ENCODE results near the gene PTPRE.

The PTPRE gene

GRCh38 chr10:127882801-127883459 lies 24.0 kb upstream of the PTPRE start:
- DNase-seq, result no peak

- no peak for DNase-seq
Measured at GRCh38 chr10:127883516-127883915, 23.4 kb upstream of the PTPRE start.

GRCh38 chr10:127884501-127884900 lies 22.4 kb upstream of the PTPRE start:
- DNase-seq, result no peak

- DNase-seq, result no peak
Measured at GRCh38 chr10:127886371-127887051, 20.4 kb upstream of the PTPRE start.

DNA sequence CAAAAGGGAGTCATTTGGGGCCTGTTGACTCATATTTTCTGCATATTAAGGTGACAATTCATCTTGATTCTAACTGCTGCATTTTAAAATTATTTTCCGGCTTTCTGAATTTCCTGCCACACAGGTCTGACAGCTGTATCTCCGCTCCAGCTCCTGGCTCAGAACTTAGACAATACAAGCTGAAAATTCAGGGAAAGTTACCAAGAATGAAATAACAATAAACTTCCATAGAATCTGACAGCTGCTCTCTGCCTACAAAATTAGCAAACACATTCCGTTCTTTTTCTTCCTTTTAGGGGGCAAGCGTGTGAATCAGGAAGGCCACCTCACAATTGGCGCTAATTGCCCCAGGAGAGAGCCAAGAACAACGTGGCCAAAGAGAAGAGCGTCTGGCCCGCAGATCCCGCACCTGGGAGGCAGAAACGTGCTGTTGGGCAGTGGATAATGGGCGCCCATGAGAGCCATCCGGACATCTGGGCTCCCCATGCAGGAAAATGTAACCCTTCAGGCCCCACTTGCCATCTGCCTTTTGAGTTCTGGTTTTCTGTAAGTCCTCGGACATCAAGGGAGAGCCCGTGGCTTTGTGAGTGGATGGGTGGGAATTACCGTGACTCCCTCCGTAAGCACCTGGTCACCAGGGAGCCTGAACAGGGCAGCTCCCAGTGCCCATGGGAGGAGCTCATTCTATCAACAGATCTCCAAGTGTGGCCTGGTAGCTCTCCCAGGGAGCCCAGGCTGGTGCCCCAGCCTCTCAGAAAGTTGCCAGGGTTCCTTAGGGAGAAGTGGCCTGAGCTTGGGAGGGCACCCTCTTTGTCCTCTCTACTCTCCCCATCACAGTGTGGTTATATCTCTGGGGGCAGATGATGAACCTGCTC lies 19.1 kb upstream of the PTPRE start:
- no peak for DNase-seq

- no peak for DNase-seq
Measured at GRCh38 chr10:127888521-127889312, 18.2 kb upstream of the PTPRE start.

DNA sequence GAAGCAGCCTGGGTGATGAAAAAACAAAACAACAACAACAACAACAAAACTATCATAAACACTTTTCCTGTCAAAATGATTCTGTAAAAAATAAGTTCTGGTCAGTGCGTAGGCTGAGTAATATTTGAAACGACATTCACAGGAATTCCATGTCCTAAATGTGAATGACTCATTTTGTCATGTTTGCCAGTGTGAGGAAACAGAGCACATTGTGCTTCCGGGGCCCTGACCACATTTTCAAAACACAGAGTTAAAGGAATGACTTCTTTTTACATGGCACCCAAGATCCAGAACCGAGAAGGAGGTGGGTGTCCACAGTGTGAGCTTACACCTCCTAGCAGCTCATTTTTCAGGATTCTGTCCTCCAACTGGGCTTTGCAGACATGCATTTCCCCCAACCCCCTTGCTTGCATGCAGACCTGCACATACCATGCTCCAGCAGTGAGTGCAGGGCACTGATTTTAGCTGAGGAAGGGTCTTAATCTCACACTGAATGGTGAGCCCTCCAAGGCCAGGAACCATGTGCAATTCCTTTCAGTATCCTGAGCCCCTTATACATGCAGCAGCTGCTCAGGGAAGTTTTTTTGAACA lies 17.2 kb upstream of the PTPRE start:
- DNase-seq, result no peak

- DNase-seq, result no peak
Measured at GRCh38 chr10:127890216-127890615, 16.7 kb upstream of the PTPRE start.

- no peak for DNase-seq
Measured at GRCh38 chr10:127890832-127891334, 16.0 kb upstream of the PTPRE start.

DNA sequence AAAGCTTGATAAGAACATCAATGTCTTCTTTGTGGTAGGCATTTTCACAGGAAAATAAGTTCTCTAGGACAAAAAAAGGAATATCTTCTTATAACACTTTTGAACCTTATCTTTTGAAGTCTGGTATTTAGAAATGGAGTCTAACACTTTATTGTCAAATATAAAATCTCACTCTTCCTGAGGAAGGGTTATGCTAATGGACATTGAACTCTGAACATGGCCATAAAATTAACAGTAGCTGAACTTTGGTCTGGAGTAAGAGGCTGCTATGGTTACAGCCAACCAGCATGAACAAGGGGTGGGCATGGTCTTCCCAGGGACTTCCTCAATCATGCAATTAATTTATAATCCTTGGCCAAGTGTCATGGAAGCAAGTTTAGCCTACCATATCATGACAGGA lies 14.2 kb upstream of the PTPRE start, which contains the start of gene CLRN3:
CLRN3 (minus strand) TSS at position 199 of the 400 bp plus-strand sequence; CDS start at position 42, 157 bp downstream.
- no peak for DNase-seq

DNA sequence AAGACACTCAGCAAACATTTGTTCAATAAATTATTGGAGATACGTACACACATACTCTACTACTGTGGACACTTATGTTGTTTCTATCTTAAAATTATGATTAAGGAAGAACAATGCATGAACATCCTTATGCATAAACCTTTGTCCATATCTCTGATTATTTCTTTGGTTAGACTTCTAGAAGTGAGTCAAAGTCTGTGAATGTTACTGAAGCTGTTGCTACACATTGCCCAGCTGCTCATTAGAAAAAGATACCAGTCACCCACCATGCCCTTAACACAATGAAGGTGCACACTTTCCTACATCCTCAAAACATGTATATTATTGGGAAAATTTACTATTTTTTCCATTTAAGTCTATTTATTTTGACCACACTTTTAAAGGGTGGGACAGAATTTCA lies 12.8 kb upstream of the PTPRE start:
- DNase-seq, result no peak

DNA sequence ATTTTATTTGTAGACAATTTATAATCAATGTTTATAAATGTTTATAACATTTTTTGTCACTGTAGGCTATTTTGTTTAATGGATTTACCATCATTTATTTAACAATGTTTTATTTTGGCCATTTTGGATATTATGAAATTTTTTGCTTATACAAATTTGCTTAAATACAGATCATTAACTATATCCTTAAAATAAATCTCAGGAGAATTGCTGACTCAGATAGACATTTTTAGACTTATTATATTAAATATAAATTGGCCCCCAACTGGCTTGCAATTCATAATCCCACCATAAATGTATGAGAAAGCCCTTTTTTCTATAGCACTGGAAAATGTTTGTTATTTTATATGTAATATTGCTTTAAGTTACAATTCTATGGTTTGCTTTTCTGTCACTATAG lies 10.3 kb upstream of the PTPRE start:
- no peak for DNase-seq

DNA sequence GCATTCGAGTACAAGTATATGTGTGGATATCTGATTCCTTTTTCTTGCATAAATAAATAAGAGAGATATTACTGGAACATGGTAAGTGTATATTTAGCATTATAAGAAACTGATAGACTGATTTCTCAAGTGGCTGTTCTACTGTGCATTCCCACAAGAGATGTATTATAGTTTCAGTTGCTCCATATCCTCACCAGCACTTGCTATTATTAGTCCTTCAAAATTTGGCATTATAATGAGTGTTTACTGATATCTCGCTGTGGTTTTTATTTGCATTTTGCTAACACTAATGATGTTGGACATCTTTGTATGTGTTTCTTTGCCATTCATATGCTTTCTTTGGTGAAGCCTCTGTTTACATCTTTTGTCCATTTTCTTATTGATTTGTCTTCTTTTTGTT lies 9.7 kb upstream of the PTPRE start:
- no peak for DNase-seq

GRCh38 chr10:127899766-127900387 lies 7.0 kb upstream of the PTPRE start:
- DNase-seq, result no peak

- DNase-seq, result no peak
Measured at GRCh38 chr10:127903789-127904188, 3.1 kb upstream of the PTPRE start.

DNA sequence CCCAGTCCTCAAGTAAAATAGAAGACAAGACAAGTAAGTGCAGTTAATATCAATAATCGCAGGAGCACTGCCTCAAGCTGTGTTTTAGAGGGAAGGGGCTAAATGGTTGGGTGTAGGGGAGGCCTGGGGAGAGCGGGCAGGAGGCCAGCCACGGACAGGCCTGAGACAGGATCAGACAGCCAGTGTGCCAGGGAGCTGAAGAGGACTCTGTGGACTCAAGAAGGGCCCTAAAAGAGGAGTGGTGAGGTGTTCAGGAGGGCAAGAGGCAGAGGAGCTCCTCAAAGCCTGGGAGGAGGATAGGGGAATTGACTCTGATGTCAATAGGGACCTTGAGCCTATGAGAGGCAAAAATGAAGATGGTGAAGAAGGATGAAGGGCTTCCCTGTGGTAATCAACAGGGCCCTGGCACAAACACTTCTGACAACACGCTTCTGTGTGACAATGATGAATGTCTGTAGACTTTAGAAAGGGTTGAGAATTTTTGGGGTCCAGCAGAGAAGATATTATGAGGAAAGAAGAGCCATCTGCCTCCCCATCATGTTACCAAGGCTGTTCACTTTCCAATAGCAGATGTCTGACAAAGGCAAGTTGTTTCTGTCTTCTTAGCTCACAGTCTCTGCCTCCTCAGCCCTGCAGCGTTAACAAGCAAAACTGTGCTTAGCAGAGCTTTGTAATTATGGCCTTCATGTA lies 2.4 kb upstream of the PTPRE start:
- no peak for DNase-seq

- DNase-seq, result no peak
Measured at GRCh38 chr10:127905001-127905847, 1.7 kb upstream of the PTPRE start.

- no peak for DNase-seq
Measured at GRCh38 chr10:127905848-127906261, 1.0 kb upstream of the PTPRE start.

DNA sequence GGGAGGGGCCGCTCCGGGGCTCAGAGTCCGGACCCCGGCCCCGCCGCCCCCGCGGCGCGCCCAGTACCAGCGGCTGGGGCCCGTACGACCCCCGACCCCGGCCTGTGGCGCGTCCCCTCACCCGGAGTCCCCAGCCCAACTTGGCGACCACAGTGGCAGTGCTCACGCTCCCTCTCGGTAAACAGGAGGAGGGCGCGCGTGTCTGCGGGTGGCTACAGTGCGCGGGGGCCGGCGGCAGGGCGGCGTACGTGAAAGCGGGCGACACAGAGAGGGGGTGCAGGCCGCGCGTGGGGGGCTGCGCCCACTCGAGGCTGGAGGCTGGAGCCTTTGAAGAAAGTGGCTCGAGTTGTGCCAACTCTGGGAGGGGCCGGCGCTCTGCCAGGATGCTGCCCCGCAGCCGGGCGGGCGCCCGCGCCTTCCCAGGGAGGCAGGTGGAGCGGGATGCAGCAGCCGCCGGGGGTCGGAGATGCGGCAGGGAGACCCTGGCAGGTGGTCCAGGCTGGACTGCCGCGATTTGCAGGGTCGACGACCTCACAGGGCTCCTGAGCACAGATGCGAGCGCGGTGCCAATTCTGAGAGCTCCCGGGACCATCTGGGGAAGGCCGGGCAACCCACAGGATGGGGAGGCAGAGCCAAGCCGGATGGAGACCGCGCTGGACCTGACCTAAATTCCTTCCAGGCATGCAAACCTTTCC lies 655 bp downstream of the PTPRE start:
- DNase-seq, result peak; percentile 17 to 26

Measured in stimulated activated CD4-positive, alpha-beta T cell treated with anti-CD3 and anti-CD28 coated beads, Interleukin-4, amount 100 ng/mL, for 4 hours (primary cell).